Measurements from ENCODE around the gene FSD1. TPM values are rescaled to one million over a fixed set of nuclear protein-coding genes. Genes with fewer than 3 reads are reported as not detected.
"Not testable (repeated sequence)": the region's sequence is repeated elsewhere in the genome, so short reads cannot be mapped to it uniquely, and the experiment has no call there.

FSD1 gene
- total RNA-seq, 1 donor, result 4.6 TPM

DNA sequence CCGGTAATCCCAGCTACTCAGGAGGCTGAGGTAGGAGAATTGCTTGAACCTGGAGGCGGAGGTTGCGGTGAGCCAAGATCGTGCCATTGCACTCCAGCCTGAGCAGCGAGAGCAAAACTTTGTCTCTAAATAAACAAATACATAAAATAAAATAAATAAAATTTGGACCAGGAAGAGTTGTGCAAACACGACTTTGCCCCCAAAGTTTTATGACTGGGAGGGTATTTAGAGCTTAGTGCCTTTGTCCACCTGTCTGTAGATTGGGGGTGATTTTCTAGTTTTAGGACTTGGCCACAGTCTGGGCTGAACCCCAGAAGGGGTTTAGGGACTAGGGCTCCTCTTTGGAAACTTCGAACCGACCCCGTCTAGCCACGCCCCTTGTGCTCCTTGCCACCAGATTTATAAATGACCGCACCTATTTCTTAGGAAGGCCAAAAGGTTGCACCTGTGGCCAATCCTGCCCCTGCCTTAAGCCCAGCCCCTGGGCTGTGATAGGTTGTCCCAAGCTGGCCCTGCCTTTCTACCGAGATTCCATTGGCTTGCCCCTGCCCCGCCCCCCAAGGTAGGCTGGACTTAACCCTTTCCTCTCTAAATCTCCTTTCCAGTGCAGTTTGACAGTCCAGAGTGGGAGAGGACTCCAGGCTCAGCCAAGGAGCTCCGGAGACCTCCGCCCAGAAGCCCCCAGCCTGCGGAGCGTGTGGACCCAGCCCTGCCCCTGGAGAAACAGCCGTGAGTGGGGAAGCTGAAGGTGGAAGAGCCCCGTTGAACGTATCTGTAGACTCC, 20.0 kb upstream of the FSD1 start:
- DNase-seq (ENCODE audit: low read depth in 2 of 3, low spot score in 2 of 3), result no peak

DNA sequence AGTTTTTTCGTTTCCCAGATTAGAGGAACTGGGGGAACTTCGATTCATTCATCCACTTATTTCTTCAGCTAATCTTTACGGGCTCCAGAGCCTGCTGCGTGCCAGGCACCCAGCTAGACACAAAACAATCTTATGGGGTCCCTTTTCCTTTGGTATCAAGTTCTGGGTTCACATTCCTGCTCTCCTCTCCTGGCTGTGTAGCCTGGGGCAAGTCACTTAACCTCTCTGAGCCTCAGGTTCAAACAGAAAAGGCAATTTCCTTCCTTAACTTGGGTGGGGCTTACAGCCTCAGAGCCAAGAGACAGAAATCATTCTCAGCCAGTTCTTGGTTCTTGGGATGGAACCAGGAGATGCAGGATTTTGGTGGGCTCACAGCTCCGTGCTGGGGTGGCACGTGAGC, 19.4 kb upstream of the FSD1 start:
- no peak for DNase-seq (ENCODE audit: low read depth in 2 of 3, low spot score in 2 of 3)

DNA sequence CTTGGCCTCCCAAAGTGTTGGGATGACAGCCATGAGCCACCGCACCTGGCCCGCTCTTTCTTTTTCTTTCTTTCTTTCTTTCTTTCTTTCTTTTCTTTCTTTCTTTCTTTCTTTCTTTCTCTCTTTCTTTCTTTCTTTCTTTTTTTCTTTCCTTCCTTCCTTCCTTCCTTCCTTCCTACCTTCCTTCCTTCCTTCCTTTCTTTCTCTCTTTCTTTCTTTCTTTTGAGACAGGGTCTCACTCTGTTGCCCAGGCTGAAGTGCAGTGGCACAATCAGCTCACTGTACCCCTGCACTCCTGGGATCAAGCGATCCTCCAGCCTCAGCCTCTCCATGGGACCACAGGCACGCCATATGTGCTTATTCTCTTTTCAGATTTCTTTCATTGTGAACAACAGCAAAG, 18.3 kb upstream of the FSD1 start:
- not testable (repeated sequence) for DNase-seq (ENCODE audit: low read depth in 2 of 3, low spot score in 2 of 3)

DNA sequence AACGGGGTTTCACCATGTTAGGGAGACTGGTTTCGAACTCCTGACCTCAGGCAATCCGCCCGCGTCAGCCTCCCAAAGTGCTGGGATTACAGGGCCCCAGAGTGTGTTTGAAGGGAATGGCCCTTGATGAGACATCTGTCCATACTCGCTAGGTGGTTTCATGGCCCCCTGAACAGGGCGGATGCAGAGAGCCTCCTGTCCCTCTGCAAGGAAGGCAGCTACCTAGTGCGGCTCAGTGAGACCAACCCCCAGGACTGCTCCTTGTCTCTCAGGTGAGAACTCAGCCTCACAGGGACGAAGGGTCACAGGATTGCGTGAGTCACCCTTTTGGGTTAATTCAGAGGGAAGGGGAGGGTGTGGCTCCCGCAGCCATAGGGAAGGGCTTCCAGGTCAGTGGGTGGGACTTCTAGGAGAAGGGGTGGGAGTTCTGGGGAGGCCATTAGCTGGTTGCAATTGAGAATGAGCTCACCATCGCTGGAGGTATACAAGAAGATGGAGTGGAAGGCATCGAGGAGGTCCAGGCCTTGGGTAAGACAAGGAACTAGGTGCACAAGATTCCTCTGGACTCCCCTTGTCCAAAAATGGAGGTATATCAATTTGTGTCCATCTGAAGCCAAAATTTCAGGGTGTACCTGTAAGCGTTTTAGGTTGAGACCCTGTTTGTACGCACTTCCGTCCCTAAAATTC, 16.2 kb upstream of the FSD1 start:
- DNase-seq (ENCODE audit: low read depth in 2 of 3, low spot score in 2 of 3), result no peak

DNA sequence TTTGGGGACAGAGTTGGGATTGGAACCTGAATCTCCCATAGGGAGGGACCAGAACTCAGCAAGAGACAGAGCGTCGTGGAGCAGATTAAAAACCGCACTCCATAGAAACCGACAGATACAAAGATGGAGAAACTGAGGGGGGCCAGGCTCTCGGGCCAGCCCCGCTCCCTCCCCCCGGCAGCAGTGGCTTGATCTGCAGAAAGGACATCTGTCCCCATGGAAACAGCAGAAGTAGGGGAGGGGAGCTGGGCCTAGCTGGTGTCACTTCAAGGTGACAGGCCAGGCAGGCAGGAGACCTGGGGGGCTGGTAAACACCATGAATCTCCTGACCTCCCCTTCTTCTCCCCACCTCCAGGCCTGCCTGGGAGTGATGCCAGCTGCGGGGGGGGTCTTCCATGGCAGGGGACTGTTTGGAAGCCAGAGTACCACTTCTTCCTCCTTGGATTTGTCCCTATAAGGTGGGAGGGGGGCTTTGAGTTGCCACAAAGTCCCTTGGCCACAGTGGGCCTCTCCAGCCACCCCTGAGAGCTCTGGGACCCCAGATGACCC, 13.1 kb upstream of the FSD1 start:
- DNase-seq (ENCODE audit: low read depth in 2 of 3, low spot score in 2 of 3), result no peak

DNA sequence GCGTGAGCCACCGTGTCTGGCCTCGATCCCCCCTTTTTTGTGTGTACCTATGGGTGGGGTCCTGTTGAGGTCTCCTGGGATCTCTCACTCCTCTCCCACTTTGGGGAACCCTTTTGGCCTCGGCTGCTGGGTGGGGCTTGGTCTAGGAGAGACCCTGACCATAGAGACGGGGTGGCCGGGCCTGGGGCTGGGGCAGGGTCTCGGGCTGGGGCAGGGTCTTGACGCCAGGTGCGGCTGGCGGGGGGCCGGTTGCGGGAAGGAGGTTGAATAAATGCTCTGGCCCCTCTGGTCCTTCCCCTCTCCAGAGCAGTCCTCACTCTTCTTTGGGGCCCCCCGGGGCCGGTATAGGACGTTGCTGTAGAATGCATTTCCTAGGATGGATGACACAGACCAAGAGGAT, 11.9 kb upstream of the FSD1 start:
- no peak for DNase-seq (ENCODE audit: low read depth in 2 of 3, low spot score in 2 of 3)

DNA sequence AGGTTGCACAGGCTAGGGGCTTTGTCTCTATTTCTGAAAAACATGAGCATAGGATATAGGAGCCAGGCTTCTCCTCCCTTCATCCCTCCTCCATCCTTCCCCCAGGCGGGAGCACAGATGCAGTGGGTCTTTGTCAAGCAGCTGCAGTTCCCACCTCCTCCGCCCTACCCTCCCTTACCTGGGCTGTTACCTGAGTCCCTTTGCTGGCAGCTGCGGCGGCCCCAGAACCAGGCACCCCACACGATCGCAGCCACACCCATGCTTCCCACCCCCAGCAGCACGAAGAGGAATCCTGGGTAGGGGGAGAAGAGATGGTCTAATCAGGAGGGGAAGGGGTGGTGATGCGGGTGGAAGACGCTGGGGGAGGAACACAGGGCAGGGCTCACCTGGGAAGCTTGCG, 10.0 kb upstream of the FSD1 start:
- DNase-seq (ENCODE audit: low read depth in 2 of 3, low spot score in 2 of 3), result no peak

DNA sequence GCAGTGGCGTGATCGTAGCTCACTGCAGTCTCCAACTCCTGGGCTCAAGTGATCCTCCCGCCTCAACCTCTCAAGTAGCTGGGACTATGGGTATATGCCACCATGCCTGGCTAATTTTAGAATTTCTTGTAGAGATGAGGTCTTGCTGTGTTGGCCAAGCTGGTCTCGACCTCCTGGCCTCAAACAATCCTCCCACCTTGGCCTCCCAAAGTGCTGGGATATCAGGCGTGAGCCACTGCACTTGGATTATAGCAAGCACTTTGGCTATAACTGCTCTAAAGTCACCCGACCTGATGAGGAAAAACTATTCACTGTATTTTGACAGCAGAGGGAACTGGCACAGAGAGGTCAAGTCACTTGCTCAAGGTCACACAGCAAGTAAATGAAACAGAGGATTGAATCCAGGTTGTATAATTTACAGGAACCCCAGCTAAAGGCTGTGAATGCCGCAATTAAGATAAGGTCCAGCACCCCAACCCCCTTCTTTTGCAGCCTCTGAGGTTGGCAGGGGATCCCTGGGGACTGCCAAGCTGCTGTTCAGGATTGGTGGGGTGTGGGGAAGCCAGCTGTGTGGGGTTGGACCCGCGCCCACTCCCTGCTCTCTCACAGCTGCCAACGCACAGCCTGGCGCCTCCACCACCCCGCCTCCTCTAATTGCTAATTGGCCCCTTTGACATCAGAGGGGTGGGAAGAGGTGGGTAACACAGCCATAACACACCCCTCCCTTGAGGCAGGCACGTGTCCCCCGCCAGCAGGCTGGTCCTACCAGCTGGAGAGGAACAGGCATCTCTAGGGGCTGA, 8.2 kb upstream of the FSD1 start:
- peak in 1 of 3 donors; percentile 45 for DNase-seq (ENCODE audit: low read depth in 2 of 3, low spot score in 2 of 3)

DNA sequence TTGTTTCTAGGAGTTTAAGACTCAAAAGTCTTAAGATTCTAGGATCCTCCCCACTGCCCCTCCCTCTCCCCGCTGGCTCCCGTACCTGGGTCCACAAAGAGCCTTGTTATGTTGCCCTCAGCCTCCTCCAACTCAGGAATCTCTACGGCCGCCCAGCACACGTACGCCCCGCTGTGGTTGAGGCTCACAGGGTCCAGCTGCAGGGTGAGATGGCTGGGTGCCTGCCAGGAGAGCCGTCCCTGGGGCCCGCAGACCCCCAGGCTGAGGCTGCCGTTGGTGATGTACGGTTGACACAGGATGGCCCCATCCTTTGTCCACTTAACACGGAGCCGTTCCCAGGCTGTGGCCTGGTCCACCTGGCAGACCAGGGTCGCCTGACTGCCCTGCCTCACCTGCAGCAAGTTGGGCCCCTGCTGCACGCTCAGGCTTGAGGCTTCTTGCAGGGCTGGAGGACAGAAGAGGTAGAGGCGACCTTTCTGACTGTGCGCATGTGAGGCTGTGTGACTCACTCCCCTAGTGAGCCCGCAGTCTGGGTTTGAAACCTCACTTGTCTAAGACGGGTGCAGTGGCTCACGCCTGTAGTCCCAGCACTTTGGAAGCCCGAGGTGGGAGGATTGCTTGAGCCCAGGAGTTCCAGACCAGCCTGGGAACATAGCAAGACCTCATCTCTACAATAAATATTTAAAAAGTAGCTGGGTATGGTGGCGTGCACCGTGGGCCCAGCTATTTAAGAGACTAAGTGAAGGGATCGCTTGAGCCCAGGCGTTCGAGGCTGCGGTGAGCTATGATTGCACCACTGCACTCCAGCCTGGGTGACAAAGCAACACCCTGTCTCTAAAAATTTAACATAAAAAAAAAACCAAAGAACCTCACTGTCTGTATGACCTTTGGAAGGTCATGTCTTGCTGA, 6.2 kb upstream of the FSD1 start:
- DNase-seq (ENCODE audit: low read depth in 2 of 3, low spot score in 2 of 3), result no peak

DNA sequence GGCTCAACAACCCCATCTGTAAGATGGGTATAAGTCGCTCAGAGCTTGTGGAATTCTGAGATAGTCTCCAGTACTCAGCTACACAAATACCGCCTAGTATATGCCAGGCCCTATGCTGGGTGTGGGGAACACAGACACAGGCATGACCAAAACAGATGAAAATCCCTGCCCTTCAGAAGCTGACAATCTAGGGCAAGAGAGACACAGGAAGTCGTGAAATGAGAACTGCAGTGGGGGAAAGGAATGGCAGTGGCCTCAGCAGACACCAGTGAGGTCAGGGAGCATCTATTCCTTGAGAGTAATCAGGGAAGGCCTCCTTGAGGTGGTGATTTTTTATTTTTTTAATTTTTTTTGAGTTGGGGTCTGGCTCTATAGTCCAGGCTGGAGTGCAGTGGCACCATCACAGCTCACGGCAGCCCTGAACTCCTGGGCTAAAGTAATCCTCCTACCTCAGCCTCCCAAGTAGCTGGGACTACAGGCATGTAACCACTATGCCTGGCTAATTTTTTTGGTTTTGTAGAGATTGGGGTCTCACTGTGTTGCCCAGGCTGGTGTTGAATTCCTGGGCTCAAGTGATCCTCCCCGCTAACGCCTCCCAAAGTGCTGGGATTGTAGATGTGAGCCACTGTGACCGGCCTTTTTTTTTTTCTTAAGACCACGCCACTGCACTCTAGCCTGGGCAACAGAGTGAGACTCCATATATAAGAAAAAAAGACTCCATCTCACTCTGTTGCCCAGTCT, 5.4 kb upstream of the FSD1 start:
- DNase-seq (ENCODE audit: low read depth in 2 of 3, low spot score in 2 of 3), result no peak

DNA sequence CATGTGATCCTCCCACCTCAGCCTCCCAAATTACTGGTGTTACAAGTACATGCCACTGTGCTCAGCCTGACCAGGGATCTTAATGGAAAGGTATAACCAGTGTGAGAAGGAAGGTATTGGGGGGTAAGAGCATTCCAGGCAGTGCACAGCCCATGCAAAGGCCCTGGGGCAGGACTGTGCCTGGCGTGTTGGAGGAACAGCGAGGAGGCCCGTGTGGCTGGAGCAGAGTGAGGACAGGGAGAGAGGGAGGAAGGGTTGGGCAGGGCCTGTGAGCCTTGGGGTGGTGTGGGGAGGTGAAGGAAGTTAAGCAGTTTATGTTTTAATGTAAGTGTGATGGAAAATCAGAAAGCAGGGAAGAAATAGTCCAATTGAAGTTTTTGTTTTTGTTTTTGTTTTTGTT, 3.8 kb upstream of the FSD1 start:
- no peak for DNase-seq (ENCODE audit: low read depth in 2 of 3, low spot score in 2 of 3)

DNA sequence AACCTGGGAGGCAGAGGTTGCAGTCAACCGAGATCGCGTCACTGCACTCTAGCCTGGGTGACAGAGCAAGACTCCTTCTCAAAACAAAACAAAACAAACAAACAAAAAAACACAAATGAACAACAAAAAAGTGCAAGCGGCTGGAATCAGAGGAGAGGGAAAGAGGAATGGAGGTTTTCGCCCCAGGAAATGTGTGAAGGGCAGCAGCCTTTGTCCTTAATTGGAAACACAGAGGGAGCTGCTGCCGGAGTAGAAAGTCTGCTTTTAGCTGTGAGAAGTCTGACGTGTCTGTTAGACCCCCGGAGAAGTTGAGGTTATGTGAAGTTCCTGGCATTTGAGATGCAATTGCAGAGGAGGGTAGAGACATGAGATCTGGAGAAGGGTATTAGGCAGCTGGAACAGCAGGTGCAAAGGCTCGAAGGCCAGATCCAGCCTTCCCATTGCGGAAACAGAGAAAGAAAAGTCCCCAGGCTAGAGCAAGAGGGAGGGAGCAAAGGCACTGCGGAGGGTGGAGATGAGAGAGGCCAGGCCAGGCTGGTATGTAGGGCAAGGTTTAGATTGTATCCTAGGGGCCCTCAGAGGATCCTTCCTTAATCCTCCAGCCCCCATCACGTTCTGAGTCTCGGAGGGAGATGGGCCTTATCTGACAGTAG, 2.7 kb upstream of the FSD1 start:
- peak in 1 of 3 donors; percentile 19 for DNase-seq (ENCODE audit: low read depth in 2 of 3, low spot score in 2 of 3)

DNA sequence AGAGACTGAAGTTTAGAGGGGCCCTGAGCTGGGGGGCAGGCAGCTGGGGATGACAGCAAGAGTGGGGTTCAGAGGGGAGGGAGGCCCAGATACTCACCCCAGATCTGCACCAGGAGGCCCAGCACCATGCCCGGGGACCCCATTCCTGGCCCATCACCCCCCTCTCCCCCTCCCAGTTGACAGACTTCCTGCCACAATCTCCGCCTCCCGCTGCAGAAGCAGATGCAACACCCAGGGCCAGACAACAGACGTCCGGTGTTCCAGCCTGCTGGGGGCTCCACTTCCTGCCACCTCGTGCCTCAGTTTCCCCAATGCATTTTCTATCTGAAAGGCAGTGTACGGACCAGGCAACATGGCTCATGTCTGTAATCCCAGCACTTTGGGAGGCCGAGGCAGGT, 2.2 kb upstream of the FSD1 start, which contains the start of gene TMIGD2:
Gene TMIGD2 (minus strand): TSS at position 147 of the 398 bp plus-strand sequence. CDS start 4 bp downstream, at position 143.
- peak in 1 of 3 donors; percentile 60 for DNase-seq (ENCODE audit: low read depth in 2 of 3, low spot score in 2 of 3)

DNA sequence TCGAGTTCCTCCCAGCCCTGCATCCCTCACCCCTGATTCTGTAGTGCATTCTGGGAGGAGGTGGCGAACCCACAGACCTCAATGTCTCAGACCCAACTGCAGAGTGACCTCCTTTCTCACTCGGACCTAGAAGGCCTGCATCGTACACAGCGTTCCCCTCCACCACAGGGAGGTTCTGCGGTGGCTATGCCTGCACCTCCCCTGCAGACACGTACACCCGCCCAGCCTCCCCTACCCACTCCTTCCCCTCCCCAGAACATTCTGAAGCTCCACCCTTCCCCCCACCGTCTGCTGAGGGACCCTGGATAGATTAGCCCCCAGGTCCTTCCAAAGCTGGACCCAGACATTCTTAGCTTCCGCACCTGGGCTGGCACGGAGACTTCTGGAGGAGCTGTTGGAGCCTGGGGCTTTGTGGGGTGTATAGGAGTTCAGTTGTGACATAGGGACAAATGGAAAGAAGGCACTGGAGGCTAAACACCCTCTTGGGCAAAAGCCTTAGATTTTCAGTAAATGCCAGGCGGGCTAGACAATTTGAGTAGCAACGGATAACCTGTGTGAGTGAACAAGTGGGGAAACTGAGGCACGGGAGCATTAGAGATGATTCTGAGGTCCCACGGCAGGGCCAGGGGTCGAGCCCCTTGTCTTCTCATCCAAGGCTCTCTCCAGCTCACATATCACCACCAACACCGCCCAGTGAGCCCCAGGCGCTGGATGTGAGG, 420 bp upstream of the FSD1 start:
- no peak for DNase-seq (ENCODE audit: low read depth in 2 of 3, low spot score in 2 of 3)

DNA sequence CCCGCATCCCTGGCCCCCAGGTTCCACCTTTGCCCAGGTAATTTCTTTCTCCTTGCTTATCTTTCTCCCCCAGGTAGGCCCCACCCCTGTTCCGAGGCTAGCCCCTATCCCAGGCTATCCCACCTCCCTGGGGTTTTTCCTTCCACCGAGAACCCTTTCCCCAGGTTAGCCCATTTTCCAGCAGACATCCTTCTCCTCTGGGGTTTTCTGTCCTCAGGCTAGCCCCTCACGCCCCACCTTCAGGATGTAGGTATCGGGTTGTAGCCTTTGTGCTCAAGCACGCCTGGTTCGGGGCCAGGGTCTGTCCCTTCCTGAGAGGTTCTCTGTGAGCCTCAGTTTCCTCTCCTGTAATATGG, 837 bp downstream of the FSD1 start:
- no peak for DNase-seq (ENCODE audit: low read depth in 2 of 3, low spot score in 2 of 3)

DNA sequence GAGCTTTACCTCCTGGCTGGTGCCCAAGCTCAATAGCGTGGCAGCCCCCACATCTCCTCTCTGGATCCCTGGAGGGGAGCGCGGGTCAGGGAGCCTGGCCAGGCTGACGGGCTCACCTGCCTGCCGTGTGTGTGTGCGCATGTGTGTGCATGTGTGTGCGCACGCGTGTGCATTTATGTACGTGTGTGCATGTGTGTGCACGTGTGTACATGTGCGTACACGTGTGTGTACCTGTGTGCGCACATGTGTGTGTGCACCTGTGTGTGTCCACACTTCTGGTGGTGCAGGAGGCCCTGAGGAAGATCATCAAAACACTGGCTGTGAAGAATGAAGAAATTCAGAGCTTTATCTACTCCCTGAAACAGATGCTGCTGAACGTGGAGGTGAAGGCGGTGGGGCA, 1.3 kb downstream of the FSD1 start:
- DNase-seq (ENCODE audit: low read depth in 2 of 3, low spot score in 2 of 3), result no peak

DNA sequence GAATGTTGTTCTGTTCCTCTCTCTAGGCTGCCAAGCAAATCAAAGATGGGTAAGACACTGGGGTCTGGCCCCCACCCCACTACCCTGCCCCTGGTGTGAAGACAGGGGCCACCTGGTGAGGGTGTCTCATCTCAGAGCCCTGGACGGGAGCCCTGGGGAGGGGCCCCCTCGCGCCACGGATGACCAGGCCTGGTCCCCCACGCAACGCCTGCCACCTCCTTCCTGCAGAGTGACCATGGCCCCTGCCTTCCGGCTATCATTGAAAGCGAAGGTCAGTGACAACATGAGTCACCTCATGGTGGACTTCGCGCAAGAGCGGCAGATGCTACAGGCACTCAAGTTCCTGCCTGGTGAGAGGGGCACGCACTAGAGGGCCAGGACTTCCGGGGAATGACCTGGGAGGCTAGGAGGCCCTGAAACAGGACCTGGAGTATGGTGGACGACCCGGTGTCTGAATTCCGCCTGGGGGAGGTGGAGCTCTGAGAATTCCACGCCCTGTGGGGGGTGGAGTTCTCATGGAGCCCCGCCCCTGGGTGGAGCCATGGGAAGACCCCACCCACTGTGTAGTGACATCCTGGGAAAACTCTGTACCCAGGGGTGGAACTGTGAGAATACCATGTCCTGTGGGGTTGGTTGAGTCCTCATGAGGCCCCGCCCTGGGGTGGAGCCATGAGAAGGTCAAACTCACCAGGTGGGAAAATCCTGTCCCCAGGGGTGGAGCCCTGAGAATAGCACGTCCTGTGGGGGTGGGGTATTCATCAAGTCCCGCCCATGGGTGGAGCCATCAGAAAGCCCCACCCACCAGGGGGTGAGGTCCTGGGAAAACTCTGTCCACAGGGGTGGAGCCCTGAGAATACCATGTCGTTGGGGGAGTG, 6.1 kb downstream of the FSD1 start:
- DNase-seq (ENCODE audit: low read depth in 2 of 3, low spot score in 2 of 3), result no peak

All from hematopoietic multipotent progenitor cell (in vitro differentiated cells).